Transverse colon (tissue), 4 donors: ENCODE results near the gene ZIC4. TPM values are rescaled to one million over a fixed set of nuclear protein-coding genes. Genes with fewer than 3 reads are reported as not detected.

ENCODE experiments used
- DNase-seq: peaks from one replicate; pipeline ENCODE4 v3.0.0-alpha.2; 2019
- H3K27ac ChIP-seq, 4 donors: fragments of 200-600 bp; sonication (generic); 2 replicates each; pipeline ENCODE4 v1.5.1; 2016 to 2018; ENCODE audit warnings: inconsistent platforms in 4 of 4
- H3K27me3 ChIP-seq: fragments of 200-600 bp; sonication (generic); 2 replicates; pipeline ENCODE4 v1.5.1; 2017; ENCODE audit warnings: inconsistent platforms
- H3K36me3 ChIP-seq, 4 donors: fragments of 200-600 bp; sonication (generic); 2 replicates each; pipeline ENCODE4 v1.5.1; 2017 to 2019; ENCODE audit warnings: inconsistent platforms in 4 of 4
- H3K4me1 ChIP-seq, 4 donors: fragments of 200-600 bp; sonication (generic); 2 replicates each; pipeline ENCODE4 v1.5.1; 2017 to 2020; ENCODE audit warnings: inconsistent platforms in 4 of 4
- H3K4me3 ChIP-seq, 4 donors: fragments of 200-600 bp; sonication (generic); 1 replicate in 1 of 4; 2 replicates in 3 of 4; pipeline versions ENCODE4 v1.5.1 to v1.6.1; 2017 to 2019; ENCODE audit warnings: inconsistent platforms in 4 of 4
- H3K9me3 ChIP-seq, 2 donors: fragments of 200-600 bp; sonication (generic); 2 replicates each; pipeline ENCODE4 v1.5.1; 2017 to 2019; ENCODE audit warnings: inconsistent platforms in 2 of 2
- EP300 ChIP-seq: sonication (generic); formaldehyde crosslinking; IDR thresholded peaks from one replicate; pipeline ENCODE4 v1.6.1; 2017; ENCODE audit warnings: antibody characterized with exemption, low read depth
- POLR2A ChIP-seq: fragments of 450-650 bp; IDR thresholded peaks from one replicate; pipeline ENCODE4 v1.6.1; 2016; ENCODE audit warnings: antibody characterized with exemption, mild to moderate bottlenecking, moderate library complexity
- POLR2AphosphoS5 ChIP-seq, 3 donors: sonication (generic); formaldehyde crosslinking; IDR thresholded peaks; one replicate each; pipeline ENCODE4 v1.6.1; 2016; ENCODE audit warnings: antibody characterized with exemption in 3 of 3
- WGBS, 2 donors: methylation state at CpG; one replicate each; pipeline ENCODE4 v1.1.5; 2018; ENCODE audit warnings: low coverage in 1 of 2; 5-methylcytosine and 5-hydroxymethylcytosine counted together
- in situ Hi-C, 4 donors: fragments of 200-750 bp; cut with MboI; loops; one replicate each; pipeline versions ENCODE4 v1.15.0 to v1.15.1; 2017; ENCODE audit warnings: low sequenced_read_pairs in 3 of 4, low pct_ligation_motif_present in 1 of 4, low pct_unique_long_range_greater_than_20kb in 1 of 4
- intact Hi-C: fragments of 100-400 bp; cut with DNase I; formaldehyde crosslinking; loops from one replicate; pipeline ENCODE4 v1.15.1; 2023; ENCODE audit warnings: low total_unique reads
- total RNA-seq, 4 donors: library from RNA; depleted of rRNA; stranded (reverse); fragments of >200 nt; gene quantifications; one replicate each; pipeline ENCODE4 v1.1.0, GENCODE V29; 2016
- TF ChIP-seq, protein P1 (sequence below), 5 experiments: fragments of 200-600 bp in 3 of 5; fragments of 450-650 bp in 2 of 5; sonication (generic) in 3 of 5; IDR thresholded peaks; 1 replicate in 2 of 5; 2 replicates in 3 of 5; pipeline ENCODE4 v1.5.1; 2016 to 2017; ENCODE audit warnings: antibody characterized with exemption in 5 of 5, inconsistent platforms in 3 of 5, mild to moderate bottlenecking in 2 of 5, moderate library complexity in 1 of 5

The ZIC4 gene
- total RNA-seq, 4 donors from 2014 or later, result not detected

DNA sequence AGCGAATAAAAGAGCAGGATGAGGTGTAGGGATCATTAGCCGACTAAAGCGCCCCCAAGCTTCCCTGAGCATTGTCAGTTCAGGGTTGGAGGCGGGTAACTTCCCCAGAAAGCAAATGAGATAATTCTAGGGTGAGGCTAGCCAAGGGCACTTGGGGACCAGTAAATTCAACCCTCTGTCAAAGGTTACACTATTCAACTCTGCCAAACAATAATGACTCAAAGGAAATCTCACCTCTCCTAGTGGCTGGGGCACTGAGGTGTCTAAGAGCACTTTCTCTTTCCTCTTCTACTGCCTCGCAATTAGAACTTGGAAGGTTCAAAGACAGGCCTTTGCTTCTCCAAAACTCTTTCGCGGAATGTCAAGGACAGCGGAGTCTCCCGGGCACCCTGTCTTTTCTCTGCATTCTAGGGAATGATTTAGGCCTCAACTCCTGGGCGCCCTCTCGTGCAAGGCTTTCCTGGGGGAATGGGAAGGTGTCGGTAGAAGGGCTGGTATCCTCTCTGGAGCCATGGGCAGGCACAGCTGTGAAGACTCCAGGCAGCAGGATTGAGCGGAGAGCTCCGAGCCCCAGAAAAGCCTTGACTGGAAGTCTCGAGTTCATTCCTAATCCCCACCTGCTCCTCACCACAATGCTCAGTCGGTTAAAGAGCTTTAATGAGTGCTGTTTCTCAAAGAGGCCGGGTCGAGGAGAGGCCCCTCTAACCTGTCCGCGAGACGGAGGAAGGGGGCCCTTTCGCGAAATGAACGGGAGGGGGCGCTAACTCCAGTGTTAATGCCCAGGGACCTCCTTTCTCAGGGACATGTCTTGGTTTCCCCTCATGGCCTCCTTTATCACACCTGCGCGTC is 21.9 kb downstream of the ZIC4 start:
- Histone ChIP-seq H3K4me3 (no peak overlapping the region), H3K9me3 (no peaks in the 10 kb centered on the region), H3K36me3 (no peaks in the 10 kb centered on the region), H3K4me1 (no peaks in the 10 kb centered on the region), H3K27ac (no peak overlapping the region), H3K27me3 (peaks cover 100% of the 10 kb centered on the region)
- WGBS, 2 donors, result 24 to 38% methylated on average over 3 to 27 of the region's 27 CpGs
- in situ Hi-C loops, result no loop called here
- intact Hi-C loops, result no loop called here
- no peak for DNase-seq
- no peak for TF ChIP-seq EP300
- TF ChIP-seq, protein P1, sequence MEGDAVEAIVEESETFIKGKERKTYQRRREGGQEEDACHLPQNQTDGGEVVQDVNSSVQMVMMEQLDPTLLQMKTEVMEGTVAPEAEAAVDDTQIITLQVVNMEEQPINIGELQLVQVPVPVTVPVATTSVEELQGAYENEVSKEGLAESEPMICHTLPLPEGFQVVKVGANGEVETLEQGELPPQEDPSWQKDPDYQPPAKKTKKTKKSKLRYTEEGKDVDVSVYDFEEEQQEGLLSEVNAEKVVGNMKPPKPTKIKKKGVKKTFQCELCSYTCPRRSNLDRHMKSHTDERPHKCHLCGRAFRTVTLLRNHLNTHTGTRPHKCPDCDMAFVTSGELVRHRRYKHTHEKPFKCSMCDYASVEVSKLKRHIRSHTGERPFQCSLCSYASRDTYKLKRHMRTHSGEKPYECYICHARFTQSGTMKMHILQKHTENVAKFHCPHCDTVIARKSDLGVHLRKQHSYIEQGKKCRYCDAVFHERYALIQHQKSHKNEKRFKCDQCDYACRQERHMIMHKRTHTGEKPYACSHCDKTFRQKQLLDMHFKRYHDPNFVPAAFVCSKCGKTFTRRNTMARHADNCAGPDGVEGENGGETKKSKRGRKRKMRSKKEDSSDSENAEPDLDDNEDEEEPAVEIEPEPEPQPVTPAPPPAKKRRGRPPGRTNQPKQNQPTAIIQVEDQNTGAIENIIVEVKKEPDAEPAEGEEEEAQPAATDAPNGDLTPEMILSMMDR (IDR thresholded peaks at IDR 0.05), result peak in 1 of 5 experiments; percentile 12
- TF ChIP-seq POLR2AphosphoS5 (IDR thresholded peaks at IDR 0.05), result no peak
- no peak for TF ChIP-seq POLR2A

DNA sequence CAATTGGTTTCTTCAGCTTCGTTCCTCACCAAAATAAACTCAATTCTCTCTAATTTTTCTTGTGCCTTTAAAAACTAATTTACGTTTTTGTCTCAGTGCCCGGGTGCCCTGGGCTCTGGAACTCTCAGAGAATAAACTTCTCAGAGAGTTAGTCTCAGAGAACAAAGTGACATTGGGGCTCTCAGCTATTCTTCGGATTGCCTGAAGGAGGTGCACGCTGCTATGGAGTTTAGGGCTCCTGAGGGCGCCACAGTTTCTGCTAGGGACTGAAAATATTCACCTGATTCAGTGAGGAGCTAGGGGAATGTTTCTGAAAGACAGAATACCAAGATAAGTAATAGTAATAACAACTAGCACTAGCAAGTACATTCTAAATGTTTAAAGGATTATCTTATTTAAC is 22.7 kb downstream of the ZIC4 start:
- in situ Hi-C loops, result no loop called here
- 9 to 11% methylated on average over 4 to 6 of the region's 6 CpGs for WGBS, 2 donors
- H3K36me3 ChIP-seq, result no peaks in the 10 kb centered on the region
- no peak for TF ChIP-seq POLR2AphosphoS5 (IDR thresholded peaks at IDR 0.05)
- no peak for TF ChIP-seq EP300
- TF ChIP-seq, protein P1 (IDR thresholded peaks at IDR 0.05), result no peak
- TF ChIP-seq POLR2A, result no peak
- no peak overlapping the region for H3K4me3 ChIP-seq
- intact Hi-C loops, result no loop called here
- no peaks in the 10 kb centered on the region for H3K9me3 ChIP-seq
- H3K4me1 ChIP-seq, result no peaks in the 10 kb centered on the region
- H3K27me3 ChIP-seq, result peaks cover 100% of the 10 kb centered on the region
- no peak for DNase-seq
- no peak overlapping the region for H3K27ac ChIP-seq

DNA sequence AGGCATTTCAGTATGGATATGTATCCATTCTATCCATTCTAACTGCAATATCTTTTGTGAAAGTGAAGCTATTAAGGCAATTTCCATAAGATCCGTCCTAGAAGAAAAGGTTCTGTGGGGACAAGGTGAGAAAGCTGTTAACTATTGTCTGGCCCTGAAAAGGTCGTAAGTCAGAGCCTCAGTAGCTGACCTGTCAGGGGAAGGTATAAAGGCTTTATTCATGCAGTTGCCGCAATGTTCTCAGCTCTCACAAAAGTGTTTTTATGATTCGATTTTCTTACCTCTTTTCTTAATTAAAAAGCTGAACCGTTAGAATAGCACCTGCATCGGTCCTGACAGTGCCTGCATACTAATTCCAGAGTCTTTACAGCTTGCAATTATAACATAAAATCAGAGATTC is 24.7 kb downstream of the ZIC4 start:
- WGBS, 2 donors, result 9 to 20% methylated on average over 6 of the region's 6 CpGs
- no peak for DNase-seq
- Histone ChIP-seq H3K36me3 (no peaks in the 10 kb centered on the region), H3K4me1 (no peaks in the 10 kb centered on the region), H3K9me3 (no peaks in the 10 kb centered on the region), H3K27ac (no peak overlapping the region), H3K27me3 (peaks cover 100% of the 10 kb centered on the region), H3K4me3 (no peak overlapping the region)
- intact Hi-C loops, result no loop called here
- TF ChIP-seq, protein P1 (IDR thresholded peaks at IDR 0.05), result no peak
- TF ChIP-seq POLR2AphosphoS5 (IDR thresholded peaks at IDR 0.05), result no peak
- in situ Hi-C loops, result no loop called here

DNA sequence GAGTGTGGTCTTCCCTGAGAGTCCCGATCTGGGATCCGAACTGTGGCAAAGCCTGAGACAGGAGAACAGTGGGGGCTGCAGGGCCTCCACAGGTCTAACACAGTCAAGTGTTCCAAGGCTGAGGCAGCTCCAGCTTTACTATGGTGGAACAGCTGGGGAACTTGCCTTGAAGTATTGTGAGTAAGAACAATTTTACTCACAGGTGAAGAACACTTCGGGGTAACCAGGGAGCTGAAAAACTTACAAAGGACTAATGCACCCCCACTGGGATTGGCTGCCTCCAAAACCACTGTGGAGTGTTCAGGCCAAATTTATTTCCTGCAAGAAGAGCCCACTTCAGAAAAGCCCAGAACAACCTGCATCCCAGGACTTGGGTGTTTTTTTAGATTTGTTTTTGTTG is 25.4 kb downstream of the ZIC4 start:
- DNase-seq, result no peak
- 18% methylated on average over 3 of the region's 3 CpGs; no CpG with 5 or more reads in 1 of the 2 donors for WGBS, 2 donors
- in situ Hi-C loops, result no loop called here
- no peaks in the 10 kb centered on the region for H3K4me1 ChIP-seq
- H3K36me3 ChIP-seq, result no peaks in the 10 kb centered on the region
- intact Hi-C loops, result no loop called here
- no peaks in the 10 kb centered on the region for H3K9me3 ChIP-seq
- no peak overlapping the region for H3K4me3 ChIP-seq
- peaks cover 100% of the 10 kb centered on the region for H3K27me3 ChIP-seq
- H3K27ac ChIP-seq, result no peak overlapping the region
- TF ChIP-seq POLR2A (no peak), EP300 (no peak), POLR2AphosphoS5 (IDR thresholded peaks at IDR 0.05) (no peak)
- TF ChIP-seq, protein P1 (IDR thresholded peaks at IDR 0.05), result no peak
